Measurements from ENCODE around the gene TP53AIP1. TPM values are rescaled to one million over a fixed set of nuclear protein-coding genes. Genes with fewer than 3 reads are reported as not detected.

Gene TP53AIP1
- polyA plus RNA-seq, 3 donors: 0.03 TPM; not detected in 2

DNA sequence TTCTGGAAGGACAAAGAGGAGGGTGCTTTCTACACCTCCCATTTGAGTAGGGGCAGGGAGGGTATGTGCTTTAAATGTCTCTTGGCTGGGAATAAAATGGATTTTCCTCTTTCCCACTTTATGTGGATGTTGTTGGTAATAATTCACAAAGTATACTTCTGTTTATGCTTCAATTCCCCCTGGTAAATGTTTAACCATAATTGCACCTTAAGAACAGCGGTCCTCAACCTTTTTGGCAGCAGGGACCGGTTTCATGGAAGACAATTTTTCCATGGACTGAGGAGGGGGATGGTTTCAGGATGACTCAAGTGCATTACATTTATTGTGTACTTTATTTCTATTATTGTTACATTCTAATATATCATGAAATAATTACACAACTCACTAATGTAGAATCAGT, 4.0 kb upstream of the TP53AIP1 start:
- H3K79me2 ChIP-seq (ENCODE audit: insufficient read depth, low read length): no peaks in the 10 kb centered on the region
- DNase-seq: no peak
- no CpG with 5 or more reads among the region's 2 CpGs for WGBS (ENCODE audit: insufficient coverage)
- H3K9me3 ChIP-seq (replicated peaks in 1 of 2; ENCODE audit: control insufficient read depth in 1 of 2, insufficient read depth in 1 of 2, low read length in 2 of 2): no peaks in the 10 kb centered on the region
- Mint-ChIP-seq H3K27ac (no peak overlapping the region), H3K9me3 (no peaks in the 10 kb centered on the region), H3K36me3 (no peaks in the 10 kb centered on the region), H3K4me3 (no peak overlapping the region), H3K4me1 (peaks cover 1% of the 10 kb centered on the region), H3K27me3 (ENCODE audit: low read depth in 3 of 3) (peaks cover 2 to 3% (median 2%) of the 10 kb centered on the region in 3 donors)
- H2AFZ ChIP-seq (ENCODE audit: insufficient read depth, low read depth, low read length, poor library complexity, severe bottlenecking): no peak overlapping the region
- no peak overlapping the region for H3K9ac ChIP-seq (ENCODE audit: insufficient read depth, low read length, poor library complexity, severe bottlenecking)
- H3K36me3 ChIP-seq (replicated peaks in 1 of 2; ENCODE audit: control insufficient read depth in 1 of 2, insufficient read depth in 2 of 2, low read length in 2 of 2): no peaks in the 10 kb centered on the region
- H3K4me1 ChIP-seq (ENCODE audit: control insufficient read depth in 1 of 2, insufficient read depth in 2 of 2, low read length in 2 of 2): no peaks in the 10 kb centered on the region
- TF ChIP-seq, protein P1, sequence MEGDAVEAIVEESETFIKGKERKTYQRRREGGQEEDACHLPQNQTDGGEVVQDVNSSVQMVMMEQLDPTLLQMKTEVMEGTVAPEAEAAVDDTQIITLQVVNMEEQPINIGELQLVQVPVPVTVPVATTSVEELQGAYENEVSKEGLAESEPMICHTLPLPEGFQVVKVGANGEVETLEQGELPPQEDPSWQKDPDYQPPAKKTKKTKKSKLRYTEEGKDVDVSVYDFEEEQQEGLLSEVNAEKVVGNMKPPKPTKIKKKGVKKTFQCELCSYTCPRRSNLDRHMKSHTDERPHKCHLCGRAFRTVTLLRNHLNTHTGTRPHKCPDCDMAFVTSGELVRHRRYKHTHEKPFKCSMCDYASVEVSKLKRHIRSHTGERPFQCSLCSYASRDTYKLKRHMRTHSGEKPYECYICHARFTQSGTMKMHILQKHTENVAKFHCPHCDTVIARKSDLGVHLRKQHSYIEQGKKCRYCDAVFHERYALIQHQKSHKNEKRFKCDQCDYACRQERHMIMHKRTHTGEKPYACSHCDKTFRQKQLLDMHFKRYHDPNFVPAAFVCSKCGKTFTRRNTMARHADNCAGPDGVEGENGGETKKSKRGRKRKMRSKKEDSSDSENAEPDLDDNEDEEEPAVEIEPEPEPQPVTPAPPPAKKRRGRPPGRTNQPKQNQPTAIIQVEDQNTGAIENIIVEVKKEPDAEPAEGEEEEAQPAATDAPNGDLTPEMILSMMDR (IDR thresholded peaks at IDR 0.05): no peak
- H3K27ac ChIP-seq (ENCODE audit: low read depth in 1 of 2, low read length in 2 of 2): no peak overlapping the region
- H4K20me1 ChIP-seq (ENCODE audit: insufficient read depth, low read length): no peaks in the 10 kb centered on the region
- no peak overlapping the region for H3K4me2 ChIP-seq (replicated peaks; ENCODE audit: extremely low read depth, low read length, poor library complexity, severe bottlenecking)
- intact Hi-C loops (cut with micrococcal nuclease): no loop called here
- no peak overlapping the region for H3K4me3 ChIP-seq (replicated peaks in 1 of 3; ENCODE audit: low read depth in 2 of 3, low read length in 3 of 3)
- no peaks in the 10 kb centered on the region for H3K27me3 ChIP-seq (ENCODE audit: control insufficient read depth in 2 of 2, insufficient read depth in 2 of 2, low read length in 2 of 2)

DNA sequence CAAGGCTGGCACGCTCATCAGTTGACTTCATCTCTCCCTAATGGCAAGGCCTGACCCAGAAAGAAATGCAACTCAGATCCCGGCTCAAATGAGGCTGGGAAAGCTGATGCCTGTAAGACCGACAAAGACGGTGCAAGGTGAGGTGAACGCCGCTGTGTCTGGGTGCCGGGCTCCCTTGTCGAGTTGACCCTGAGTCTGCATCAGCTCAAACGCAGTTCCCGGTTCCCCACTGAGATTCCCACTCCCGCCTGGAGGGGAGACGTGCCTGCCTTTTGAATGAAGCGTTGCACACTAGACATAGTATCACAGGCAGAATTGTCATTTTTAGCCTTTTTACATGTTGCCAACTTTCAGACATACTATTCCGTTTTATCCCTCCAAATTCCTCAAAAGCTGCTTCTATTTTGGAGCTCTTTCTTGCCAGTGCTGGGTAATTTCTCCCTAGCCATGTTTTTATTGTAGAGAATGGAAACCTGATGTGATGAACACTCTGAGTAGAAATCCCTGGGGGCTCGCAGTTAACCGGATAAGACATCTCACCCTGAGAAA, 831 bp upstream of the TP53AIP1 start:
- Mint-ChIP-seq H3K36me3 (no peaks in the 10 kb centered on the region), H3K4me1 (peaks cover 11% of the 10 kb centered on the region), H3K4me3 (no peak overlapping the region), H3K27ac (no peak overlapping the region), H3K9me3 (no peaks in the 10 kb centered on the region), H3K27me3 (ENCODE audit: low read depth in 3 of 3) (peaks cover 3 to 6% (median 3%) of the 10 kb centered on the region in 3 donors)
- no peaks in the 10 kb centered on the region for H4K20me1 ChIP-seq (ENCODE audit: insufficient read depth, low read length)
- H3K79me2 ChIP-seq (ENCODE audit: insufficient read depth, low read length): no peaks in the 10 kb centered on the region
- TF ChIP-seq, protein P1 (IDR thresholded peaks at IDR 0.05): no peak
- H3K36me3 ChIP-seq (replicated peaks in 1 of 2; ENCODE audit: control insufficient read depth in 1 of 2, insufficient read depth in 2 of 2, low read length in 2 of 2): no peaks in the 10 kb centered on the region
- peaks cover 0 to 5% of the 10 kb centered on the region in 2 donors for H3K4me1 ChIP-seq (ENCODE audit: control insufficient read depth in 1 of 2, insufficient read depth in 2 of 2, low read length in 2 of 2)
- no peak for DNase-seq
- no peaks in the 10 kb centered on the region for H3K9me3 ChIP-seq (replicated peaks in 1 of 2; ENCODE audit: control insufficient read depth in 1 of 2, insufficient read depth in 1 of 2, low read length in 2 of 2)
- no peak overlapping the region for H3K4me3 ChIP-seq (replicated peaks in 1 of 3; ENCODE audit: low read depth in 2 of 3, low read length in 3 of 3)
- no peak overlapping the region for H3K4me2 ChIP-seq (replicated peaks; ENCODE audit: extremely low read depth, low read length, poor library complexity, severe bottlenecking)
- no peak overlapping the region for H3K27ac ChIP-seq (ENCODE audit: low read depth in 1 of 2, low read length in 2 of 2)
- H3K9ac ChIP-seq (ENCODE audit: insufficient read depth, low read length, poor library complexity, severe bottlenecking): no peak overlapping the region
- 97% methylated on average over 13 of the region's 16 CpGs for WGBS (ENCODE audit: insufficient coverage)
- no peaks in the 10 kb centered on the region for H3K27me3 ChIP-seq (ENCODE audit: control insufficient read depth in 2 of 2, insufficient read depth in 2 of 2, low read length in 2 of 2)
- intact Hi-C loops (cut with micrococcal nuclease): no loop called here
- no peak overlapping the region for H2AFZ ChIP-seq (ENCODE audit: insufficient read depth, low read depth, low read length, poor library complexity, severe bottlenecking)

All from CD14-positive monocyte (primary cell).